H1 (cell line): Measurements from ENCODE around the gene IQCH. TPM values are rescaled to one million over a fixed set of nuclear protein-coding genes. Genes with fewer than 3 reads are reported as not detected.

ENCODE experiments used
- CBX5 ChIP-seq: fragments of 300-800, 300-1000 bp; sonication (generic); IDR thresholded peaks from 2 replicates; pipeline ENCODE4 v1.7.1; 2016; ENCODE audit warnings: antibody characterized with exemption, low read length, low read depth
- CHD2 ChIP-seq: IDR thresholded peaks from 2 replicates; pipeline ENCODE4 v1.6.1; 2012; ENCODE audit warnings: low read length, improper control_type of control experiment
- CTCF ChIP-seq, 3 experiments: IDR thresholded peaks; 1 replicate in 2 of 3; 2 replicates in 1 of 3; pipeline versions ENCODE4 v1.5.1 to v1.6.1; 2011; ENCODE audit warnings: low read length in 3 of 3, mild to moderate bottlenecking in 3 of 3, inconsistent platforms in 2 of 3, low read depth in 1 of 3, moderate library complexity in 1 of 3; ENCODE audit not compliant: insufficient read depth in 1 of 3; ENCODE audit errors: control extremely low read depth in 1 of 3
- GTF2F1 ChIP-seq: IDR thresholded peaks from 2 replicates; pipeline ENCODE4 v1.6.1; 2012; ENCODE audit warnings: low read depth, low read length, improper control_type of control experiment, borderline replicate concordance
- HDAC6 ChIP-seq: IDR thresholded peaks from one replicate; pipeline ENCODE4 v1.7.1; 2012; ENCODE audit warnings: low read depth, mild to moderate bottlenecking, inconsistent platforms, low read length, moderate library complexity
- JUND ChIP-seq: IDR thresholded peaks from 2 replicates; pipeline ENCODE4 v1.6.1; 2011; ENCODE audit warnings: mild to moderate bottlenecking, improper control_type of control experiment, low read length
- RAD21 ChIP-seq, 2 experiments: IDR thresholded peaks in 1 of 2; conservative IDR thresholded peaks in 1 of 2; 2 replicates each; pipeline ENCODE4 v1.6.1; 2011; ENCODE audit warnings: low read depth in 2 of 2, low read length in 2 of 2, improper control_type of control experiment in 1 of 2, inconsistent platforms in 1 of 2, mild to moderate bottlenecking in 1 of 2, moderate library complexity in 1 of 2
- polyA plus RNA-seq, 7 experiments: library from polyadenylated mRNA; depleted of rRNA in 3 of 7; stranded (reverse) in 5 of 7; unstranded in 2 of 7; fragments of >200 nt in 5 of 7; fragments of 200-250 nt in 2 of 7; gene quantifications; 1 replicate in 5 of 7; 2 replicates in 1 of 7; 4 replicates in 1 of 7; pipeline versions ENCODE4 v1.2.1 to v1.2.3, GENCODE V29; 2011 to 2013; ENCODE audit warnings: missing spikeins in 2 of 7, mixed read lengths in 2 of 7
- total RNA-seq: library from RNA; stranded (reverse); fragmentation: NEBNext Ultra II Directional; extraction: Animal tissue kit (Norgen Biotek cat#: 25700); gene quantifications from 2 replicates; pipeline ENCODE4 v1.2.1, GENCODE V29; 2021

Gene IQCH
- total and polyA plus RNA-seq, 2 of the 8 experiments (the other 6 are each of a cell fraction or from before 2014, with no cell fraction given): 0.60 to 1.9 TPM

GRCh38 chr15:67303490-67304363, 49.1 kb downstream of the IQCH start (continued):
- TF ChIP-seq CTCF (IDR thresholded peaks at IDR 0.05; ENCODE audit: control extremely low read depth in 1 of 3, insufficient read depth in 1 of 3, low read depth in 1 of 3, low read length in 3 of 3) (peak in 2 of 3 experiments; percentile 51 to 66; a peak in 3 of 4 replicates), CBX5 (no peak), GTF2F1 (no peak), CHD2 (no peak), JUND (no peak), HDAC6 (no peak), RAD21 (IDR thresholded peaks at IDR 0.05 in 1 of 2, conservative IDR thresholded peaks at IDR 0.05 in 1 of 2; ENCODE audit: low read depth in 2 of 2, low read length in 2 of 2) (peak; percentile 88 to 91)
- TF ChIP-seq, all 59 proteins: peak for 3
